Stimulated activated CD8-positive, alpha-beta memory T cell treated with anti-CD3 and anti-CD28 coated beads, Interleukin-2, amount 100 ng/mL, for 1 hour (primary cell): ENCODE measurements around the gene L3MBTL4.
"Not testable (repeated sequence)": the region's sequence is repeated elsewhere in the genome, so short reads cannot be mapped to it uniquely, and the experiment has no call there.

Experiments used
- DNase-seq, 2 donors: peaks; one replicate each; pipeline ENCODE4 v3.0.0-alpha.2; 2020; ENCODE audit warnings: low read depth in 2 of 2

The L3MBTL4 gene

DNA sequence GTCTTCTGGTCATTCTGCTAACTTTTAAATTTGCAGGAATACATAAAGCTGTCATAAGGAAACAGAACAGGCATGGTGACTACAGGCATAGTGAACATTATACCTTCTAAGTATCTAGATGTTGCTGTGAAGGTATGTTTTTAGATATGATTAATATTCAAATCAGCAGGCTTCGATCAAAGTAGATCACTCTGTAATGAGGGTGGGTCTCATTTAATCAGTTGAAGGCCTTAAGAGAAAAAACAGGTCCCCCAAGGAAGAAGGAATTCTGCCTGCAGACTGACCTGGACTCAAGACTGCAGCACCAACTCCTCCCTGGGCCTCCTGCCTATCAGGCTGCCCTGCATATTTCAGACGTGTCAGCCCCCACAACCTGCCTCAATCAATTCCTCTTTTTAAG, 104.0 kb downstream of the L3MBTL4 start:
- no peak for DNase-seq

DNA sequence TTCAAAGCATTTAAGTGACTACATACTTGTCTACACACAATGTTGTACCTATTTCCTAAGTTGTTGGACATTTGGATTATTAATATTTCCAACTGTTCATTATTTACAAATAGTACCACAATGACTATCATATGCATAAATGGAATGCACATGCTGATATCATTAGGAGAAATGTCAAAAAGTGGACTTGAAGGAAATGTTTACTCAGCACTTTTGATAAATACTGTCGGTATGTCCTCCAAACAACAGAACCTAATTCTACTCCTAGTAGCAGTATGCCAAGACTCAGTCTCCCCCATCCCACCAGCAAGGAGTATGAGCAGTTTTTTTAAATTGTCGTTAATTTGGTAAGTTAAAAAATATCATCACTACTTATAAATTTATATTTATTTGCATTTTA, 116.8 kb downstream of the L3MBTL4 start:
- DNase-seq = no peak

DNA sequence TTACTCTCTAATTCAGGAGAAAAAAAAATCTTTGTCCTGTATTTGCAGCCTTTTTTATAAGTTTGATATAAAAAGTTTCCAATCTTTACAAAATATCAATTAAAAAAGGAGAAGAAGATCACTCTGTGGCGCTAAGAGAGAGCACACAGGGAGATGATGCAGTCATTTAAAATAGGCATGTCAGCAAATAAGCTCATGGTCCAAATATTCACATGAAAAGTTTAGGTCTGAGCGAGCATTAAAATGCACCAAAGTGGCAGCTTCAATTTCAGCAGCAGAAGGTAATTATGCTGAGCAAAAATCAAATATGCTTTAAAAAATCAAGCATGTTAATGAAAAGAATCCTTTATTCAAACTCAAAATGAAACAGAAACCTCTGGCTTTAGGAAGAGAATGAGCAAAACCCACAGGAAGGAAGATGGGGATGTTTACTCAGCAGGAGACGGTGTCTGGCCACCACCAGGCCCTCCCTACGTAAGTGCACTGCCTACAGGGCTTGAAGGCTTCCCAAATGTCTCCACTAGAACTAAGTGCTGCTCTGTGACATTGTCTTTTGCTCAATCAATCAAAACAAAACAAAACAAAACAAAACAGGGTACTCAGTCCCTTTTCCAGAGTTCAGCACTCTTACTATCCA, 120.4 kb downstream of the L3MBTL4 start:
- no peak for DNase-seq

DNA sequence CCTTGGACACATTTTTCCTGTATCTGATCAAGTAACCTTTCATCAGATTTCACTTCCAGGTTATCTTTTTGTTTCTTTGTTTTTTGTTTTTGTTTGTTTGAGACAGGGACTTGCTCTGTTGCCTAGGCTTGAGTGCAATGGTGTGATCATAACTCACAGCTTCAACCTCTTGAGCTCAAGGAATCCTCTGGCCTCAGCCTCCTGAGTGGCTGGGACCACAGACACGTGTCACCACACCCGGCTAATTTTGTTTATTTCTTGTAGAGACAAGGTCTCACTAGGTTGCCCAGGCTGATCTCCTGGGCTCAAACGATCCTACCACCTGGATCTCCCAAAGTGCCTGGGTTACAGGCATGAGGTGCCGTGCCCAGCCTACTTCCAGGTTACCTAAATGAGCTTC, 124.9 kb downstream of the L3MBTL4 start:
- no peak for DNase-seq

DNA sequence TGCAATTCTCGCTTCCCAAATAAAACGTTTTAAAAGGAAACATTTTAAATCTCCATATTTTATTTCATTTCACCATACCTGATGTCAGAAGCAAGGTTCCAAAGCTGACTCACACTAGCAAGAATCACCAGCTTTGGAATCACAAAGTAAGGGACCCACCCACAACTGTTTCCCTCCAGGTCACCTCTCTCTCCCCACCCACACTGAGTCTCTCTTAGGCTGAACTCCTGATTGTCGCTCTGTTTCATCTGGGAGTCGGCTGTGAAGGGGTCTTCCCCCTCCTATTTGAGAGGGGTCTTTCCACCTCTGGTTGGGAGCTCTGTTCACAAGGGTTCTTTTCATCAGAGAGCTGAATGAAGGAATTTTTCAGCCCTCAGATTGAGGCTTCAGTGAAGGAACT, 128.1 kb downstream of the L3MBTL4 start:
- no peak for DNase-seq

DNA sequence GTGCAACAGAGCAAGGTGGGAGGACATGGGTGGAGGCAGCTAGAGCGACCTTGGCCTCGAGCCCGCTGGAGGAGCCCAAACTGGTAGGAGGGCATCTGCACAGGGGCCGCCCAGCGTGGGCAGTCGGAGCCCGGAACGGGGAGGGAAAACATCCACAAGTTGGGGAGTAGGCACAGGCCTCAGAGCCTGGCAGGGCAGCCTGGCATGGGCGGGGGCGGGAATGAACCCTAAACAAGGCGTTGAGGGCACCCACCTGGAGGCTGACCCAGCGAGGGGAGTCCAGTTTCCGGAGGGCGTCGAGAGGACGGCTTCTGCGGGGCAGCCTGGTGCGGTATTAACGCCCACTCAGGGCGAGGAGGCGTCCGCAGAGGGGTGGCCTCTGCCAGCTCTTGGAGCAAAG, 129.9 kb downstream of the L3MBTL4 start:
- no peak for DNase-seq

DNA sequence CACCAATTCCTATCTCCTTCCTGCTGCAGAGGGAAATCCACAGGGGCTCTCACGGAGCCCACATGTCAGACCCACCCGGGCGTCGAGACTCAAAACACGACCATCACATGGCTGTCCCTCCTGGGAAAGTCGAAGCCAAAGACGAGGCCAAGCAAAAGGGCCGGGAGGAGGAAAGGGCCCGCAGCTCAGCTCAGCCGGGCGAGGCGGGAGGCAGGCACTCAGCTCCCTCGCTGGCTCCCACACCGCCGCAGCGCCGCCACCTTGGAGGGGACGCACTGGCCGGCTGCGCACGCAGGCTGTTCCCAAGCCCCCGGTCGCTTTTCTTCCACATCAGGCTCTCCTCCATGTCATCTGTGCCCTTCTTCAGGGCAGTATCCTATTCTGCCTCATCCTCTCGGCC, 130.4 kb downstream of the L3MBTL4 start:
- DNase-seq = no peak

DNA sequence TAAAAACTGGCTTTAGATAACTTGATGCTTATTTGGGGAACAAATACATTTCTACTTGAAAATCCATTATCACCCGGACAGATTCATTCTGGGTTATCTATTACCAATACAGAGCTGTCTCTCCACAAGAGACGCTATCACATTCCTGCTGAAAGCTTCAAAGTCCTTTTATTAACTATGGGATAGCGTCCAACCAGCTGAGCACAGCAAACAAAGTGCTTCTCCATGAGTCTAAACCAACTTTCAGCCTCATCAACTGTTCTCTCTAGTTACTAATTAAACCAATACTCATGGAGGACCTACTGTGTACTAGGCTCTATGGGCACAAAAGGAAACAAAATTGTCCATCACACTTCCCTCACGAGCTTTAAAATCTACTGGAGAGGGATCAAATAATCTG, 132.8 kb downstream of the L3MBTL4 start:
- no peak for DNase-seq

DNA sequence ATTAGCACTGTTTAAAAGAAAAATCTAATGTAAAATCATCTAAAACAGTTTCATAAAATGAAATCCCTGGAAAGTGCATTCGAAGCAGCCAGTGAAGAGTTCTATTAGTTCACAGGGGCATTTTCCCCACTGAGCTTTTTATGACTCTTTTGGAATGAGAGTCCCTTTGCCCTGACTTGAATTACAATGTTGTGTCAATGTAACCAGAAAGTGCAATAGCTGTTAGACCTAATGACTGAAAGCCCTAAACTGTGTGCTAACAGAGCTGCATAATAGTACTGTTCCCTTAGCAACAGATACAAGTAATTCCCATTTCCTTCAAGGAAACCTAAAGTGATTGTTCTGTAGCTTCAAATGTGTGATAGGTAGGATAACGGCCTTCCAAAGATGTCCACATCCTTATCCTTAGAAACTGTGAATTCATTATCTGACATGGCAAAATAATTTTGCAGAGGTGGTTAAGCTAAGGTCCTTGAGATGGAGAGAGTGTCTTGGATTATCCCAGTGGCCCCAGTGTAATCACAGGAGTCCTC, 134.4 kb downstream of the L3MBTL4 start:
- no peak for DNase-seq

DNA sequence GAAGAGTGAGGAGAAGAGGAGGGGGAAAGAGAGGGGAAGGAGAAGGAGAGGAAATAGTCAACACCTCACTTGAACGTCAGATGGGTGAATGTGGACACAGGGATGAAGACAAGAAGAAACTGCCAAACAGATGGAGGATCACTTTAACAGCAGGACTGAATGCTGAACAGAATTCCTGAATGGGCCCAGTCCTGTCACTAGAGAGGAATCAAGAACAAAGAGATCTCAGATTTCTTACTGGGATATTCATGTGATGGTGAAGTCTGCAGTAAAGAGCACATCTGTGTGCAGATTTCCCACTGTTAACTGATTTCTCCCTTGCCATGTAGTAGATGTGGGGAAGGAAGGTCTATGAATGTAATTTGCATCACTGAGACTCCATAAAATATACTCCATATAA, 135.4 kb downstream of the L3MBTL4 start:
- DNase-seq = no peak

DNA sequence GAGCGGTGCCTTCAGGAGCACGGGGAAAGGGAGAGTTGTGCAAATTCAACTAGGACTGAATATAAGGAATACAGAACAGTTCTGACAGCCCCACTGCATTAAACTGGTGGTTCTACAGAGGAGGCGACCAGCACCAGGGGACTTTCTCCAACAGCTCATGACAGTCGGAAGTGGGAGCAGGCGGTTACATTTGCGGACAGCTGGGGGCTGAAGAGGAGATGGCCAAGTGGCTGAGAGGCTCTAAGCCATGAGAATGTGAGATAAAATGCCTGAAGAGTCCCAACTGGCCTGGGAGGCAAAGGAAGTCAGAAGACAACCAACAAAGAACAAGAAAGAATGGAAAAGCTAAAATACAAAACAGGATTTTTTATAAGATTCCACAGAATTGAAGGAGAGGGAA, 141.3 kb downstream of the L3MBTL4 start:
- no peak for DNase-seq

DNA sequence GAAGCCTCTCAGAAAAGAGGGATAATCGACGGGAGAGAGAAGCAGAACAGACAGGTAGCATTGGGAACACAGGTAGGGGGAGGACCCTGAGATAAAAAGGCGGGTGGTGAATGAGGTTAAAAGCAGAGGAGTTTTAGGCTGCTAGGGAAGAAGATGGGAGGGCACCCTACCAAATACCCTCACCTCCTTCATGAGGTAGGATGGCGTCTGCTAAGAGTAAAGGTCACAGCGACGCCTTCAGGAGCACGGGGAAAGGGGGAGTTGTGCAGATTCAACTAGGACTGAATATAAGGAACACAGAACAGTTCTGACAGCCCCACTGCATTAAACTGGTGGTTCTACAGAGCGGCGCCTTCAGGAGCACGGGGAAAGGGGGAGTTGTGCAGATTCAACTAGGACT, 142.6 kb downstream of the L3MBTL4 start:
- not testable (repeated sequence) for DNase-seq

DNA sequence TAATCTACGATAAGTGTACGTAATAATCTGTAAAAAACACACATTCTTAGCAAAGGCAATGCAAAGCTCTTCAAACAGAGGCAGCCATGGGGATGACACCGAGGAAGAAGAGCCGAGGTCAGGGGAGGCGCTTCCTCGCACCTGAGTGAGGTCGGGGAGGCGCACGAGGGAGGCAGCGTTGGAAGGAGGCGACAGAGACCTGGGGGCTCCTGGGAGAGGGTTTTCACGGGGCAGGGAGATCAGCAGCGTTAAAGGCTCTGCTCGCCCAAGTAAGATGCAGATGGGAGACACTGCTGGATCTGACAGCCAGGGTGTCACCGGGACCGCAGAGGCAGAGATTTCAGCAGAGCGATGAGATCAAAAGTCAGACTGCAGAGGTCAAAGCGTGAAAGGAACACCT, 143.1 kb downstream of the L3MBTL4 start:
- no peak for DNase-seq

DNA sequence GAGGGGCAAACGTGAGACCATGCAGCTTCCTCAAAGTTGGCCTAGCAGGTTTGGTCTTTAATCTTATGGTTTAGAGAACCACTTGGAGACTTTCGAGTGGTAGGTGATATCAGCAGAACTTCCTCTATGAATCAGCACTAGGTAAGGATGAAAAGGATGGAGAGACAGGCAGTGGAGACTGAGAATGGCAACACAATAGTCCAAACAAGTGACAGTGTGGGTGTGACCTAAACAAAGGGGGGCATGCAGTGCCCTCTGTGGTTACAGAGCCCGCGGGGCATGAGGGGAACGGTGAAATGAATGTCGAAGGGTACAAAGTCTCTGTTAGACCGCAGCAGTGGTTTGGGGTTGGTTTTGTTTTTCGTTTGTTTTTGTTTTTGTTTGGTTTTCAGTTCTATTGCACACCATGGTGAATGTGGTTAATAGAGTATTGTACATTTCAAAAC, 143.9 kb downstream of the L3MBTL4 start:
- DNase-seq = no peak

DNA sequence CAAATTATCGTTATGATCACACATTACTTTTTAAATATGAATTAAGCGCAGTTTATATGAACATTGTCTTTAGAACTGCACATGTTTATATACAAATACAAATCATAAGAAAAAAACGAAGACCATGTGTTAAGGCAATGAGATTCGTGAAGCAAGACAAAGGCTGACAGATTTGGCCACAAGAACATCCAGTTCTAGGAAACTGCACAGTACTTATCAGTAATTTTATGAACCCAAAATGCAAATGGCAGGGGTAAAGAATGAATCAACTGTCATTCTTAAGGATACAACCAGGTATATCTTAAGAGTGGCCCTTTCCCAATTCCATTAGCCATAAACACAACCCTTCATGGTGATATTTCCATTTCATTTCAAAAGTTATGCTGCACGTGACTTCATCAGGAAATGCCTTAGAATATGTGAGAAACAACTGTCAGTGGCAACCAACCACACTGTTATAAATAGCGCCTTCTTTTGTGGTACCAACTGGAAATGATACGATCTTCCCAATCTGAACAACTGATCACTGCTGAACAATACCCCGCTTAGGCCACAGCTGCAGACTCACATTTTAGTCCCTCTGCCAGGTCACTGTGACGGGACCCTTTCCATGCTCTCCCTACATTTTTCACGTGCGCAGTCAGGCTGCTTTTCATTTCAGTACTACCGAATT, 144.9 kb downstream of the L3MBTL4 start:
- DNase-seq = no peak

DNA sequence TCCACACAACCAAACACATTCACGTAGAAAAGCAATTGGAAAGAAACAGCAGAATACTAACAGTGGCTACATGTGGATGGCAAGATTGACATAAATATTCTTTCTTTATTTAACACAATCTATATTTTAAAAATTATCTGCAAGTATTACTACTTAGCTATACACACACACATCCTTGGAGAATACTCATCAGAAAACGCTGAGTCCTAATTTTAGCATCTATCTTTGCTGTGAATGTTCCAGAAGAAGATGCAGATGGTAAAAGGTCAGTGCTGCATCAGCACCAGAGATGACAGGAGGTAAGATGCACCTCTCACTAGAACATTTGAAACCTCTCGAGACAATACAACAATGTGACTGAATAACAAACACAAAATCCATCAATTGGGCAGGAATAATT, 148.5 kb downstream of the L3MBTL4 start:
- no peak for DNase-seq

DNA sequence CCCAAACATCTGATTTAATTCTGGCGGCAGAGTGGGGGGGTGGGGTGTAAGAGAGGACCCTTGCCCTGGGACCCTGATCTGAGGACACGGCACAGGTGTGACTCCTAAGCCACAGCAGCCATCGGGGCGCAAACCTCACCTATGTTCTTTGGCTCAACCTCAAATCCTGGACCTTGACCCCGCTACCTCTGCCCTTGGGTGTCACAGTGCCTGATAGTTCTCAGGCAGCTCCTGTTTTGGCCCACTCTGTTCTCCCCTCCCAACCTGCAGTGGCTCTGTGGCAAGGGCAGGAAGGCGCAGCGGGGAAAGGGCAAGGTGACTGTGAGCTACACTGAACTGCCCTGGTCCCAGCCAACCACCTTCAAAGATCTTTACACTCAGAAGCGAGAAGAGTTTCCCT, 152.8 kb downstream of the L3MBTL4 start:
- no peak for DNase-seq

DNA sequence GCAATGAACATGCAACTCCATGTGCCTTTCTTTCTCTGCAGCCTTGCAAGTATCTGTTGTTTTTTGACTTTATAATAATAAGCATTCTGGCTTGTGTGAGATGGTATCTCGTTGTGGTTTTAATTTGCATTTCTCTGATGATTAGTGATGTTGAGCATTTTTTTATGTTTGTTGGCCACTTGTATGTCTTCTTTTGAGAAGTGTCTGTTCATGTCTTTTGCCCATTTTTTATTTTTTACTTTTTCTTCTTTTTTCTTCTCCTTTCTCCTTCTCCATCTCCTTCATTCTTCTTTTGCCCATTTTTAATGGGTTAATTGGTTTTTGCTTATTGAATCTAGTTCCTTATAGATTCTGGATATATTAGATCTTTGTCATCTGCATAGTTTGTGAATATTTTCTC, 155.4 kb downstream of the L3MBTL4 start:
- DNase-seq = not testable (repeated sequence)

DNA sequence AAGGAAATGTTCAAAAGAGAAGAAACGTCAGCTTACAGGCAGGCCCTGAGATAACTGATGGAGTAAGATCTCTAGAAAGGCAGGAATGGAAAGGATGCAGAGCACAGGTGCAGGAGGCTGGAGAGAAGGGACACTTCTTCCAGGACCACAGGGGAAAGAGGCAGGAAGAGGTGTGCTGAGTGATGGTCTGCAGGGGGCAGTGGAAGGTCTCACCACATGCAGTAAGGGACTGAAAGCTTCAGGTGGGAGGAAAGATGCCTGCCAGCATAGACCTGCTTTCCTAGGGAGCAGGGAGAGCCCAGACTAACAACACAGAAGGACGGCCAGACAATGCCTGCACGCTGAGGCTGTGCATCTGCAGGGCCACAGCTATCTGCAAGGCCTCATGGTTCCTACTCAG, 156.8 kb downstream of the L3MBTL4 start:
- no peak for DNase-seq

DNA sequence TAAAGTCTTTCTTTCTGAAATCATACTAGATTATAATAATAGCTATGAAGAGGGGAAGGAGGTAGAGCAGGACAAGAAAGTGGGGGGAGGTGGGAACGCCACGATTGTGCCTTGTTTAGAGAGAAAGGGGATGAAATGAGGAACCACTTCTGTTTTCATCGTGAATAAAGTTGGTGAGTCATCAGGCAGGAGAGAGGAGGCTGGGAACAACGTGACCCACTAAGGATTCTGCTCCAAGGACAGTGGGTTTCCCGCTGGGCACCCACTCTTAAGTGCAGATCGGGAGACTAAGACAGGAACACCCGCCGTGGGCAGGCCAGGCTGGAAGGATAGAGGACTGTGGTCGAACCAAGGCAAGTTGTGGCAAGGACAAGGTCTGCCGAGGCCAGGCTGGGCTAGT, 158.2 kb downstream of the L3MBTL4 start:
- no peak for DNase-seq

DNA sequence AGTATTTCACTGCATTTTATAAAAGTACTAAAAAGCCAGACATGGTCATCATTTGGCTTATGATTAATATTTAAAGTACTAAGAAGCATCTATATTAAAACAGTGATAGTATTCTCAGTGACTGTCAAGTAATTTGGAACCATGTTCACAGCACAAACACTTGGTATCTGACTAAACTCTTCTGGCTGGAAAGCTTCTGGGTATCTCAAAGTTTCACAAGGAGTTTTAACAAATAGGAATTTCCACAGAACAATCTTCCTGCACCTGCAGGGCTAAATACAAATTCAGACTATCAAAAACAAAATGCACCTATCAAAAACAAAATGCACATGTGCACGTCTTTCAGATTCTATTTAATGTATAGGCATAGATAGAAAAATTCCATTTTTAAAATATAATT, 158.8 kb downstream of the L3MBTL4 start:
- no peak for DNase-seq

DNA sequence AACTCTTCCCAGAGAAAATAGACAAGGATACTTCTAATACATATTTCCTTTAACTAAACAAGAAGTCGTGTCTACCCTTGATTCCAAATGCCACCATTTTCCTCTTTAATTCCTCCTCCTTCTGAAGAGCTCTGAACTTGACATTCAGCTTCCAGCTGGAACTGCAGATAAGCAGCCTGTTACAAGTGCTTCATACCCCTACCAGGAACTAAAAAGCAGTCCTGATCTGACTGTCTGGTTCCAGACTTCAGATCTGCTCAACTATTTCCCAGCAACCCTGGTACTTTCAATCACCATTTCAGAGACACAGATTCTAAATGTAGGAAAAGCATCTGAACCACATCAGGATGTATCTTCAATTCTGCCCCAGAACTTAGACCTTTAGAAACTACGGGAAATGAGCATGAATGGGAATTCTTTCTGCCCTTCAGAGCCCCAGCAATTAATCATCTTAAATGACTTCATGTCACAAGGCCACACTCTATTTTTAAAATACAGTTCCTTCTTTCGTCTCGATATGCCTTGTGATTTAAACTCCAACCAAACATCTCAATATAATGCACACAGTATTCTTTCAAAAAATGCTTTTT, 159.5 kb downstream of the L3MBTL4 start:
- DNase-seq = no peak

DNA sequence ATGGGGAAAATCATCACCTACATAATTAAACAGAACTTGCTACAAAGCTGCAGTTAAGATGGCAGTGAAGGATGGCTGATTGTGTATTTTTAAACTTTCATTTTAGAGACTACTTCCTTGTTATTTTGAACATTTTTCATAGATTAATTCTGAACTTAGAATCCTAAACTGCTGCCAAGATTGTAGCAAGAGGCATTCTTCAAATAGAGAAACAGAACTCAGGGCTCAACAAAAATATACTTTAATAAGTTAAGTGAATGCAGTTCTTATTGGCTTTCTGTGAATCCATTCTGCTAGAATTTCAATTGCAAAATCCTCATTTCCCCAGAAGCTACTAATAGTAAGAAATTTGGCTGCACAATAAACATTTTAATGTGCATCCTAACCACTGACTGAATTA, 160.3 kb downstream of the L3MBTL4 start:
- no peak for DNase-seq
